ENCODE data around the gene ZDHHC8.
A peak's percentile ranks its signal among the peaks of the same experiment; 100 is the strongest.

GRCh38 chr22:20109411-20110358 is 21.9 kb upstream of the ZDHHC8 start:
- TF ChIP-seq POLR2AphosphoS5 (IDR thresholded peaks at IDR 0.05) (peak; percentile 10 to 70 (median 40)), POLR2A (IDR thresholded peaks at IDR 0.05) (no peak)
- TF ChIP-seq, protein P1, sequence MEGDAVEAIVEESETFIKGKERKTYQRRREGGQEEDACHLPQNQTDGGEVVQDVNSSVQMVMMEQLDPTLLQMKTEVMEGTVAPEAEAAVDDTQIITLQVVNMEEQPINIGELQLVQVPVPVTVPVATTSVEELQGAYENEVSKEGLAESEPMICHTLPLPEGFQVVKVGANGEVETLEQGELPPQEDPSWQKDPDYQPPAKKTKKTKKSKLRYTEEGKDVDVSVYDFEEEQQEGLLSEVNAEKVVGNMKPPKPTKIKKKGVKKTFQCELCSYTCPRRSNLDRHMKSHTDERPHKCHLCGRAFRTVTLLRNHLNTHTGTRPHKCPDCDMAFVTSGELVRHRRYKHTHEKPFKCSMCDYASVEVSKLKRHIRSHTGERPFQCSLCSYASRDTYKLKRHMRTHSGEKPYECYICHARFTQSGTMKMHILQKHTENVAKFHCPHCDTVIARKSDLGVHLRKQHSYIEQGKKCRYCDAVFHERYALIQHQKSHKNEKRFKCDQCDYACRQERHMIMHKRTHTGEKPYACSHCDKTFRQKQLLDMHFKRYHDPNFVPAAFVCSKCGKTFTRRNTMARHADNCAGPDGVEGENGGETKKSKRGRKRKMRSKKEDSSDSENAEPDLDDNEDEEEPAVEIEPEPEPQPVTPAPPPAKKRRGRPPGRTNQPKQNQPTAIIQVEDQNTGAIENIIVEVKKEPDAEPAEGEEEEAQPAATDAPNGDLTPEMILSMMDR (IDR thresholded peaks at IDR 0.05 in 8 of 11, conservative IDR thresholded peaks at IDR 0.05 in 3 of 11): no peak
